AG04450 (cell line): ENCODE measurements around the gene PFN1. TPM values are rescaled to one million over a fixed set of nuclear protein-coding genes. Genes with fewer than 3 reads are reported as not detected.

Experiments used
- CTCF ChIA-PET: fragments of 300-600, 350-600 bp; formaldehyde crosslinking; extraction: SDS; loops from one replicate; lab custom pipeline; 2022; ENCODE audit warnings: antibody characterized with exemption, inconsistent platforms; lab: Charles Lee
- POLR2A ChIA-PET: fragments of 350-600 bp; formaldehyde crosslinking; extraction: SDS; loops from one replicate; lab custom pipeline; 2021; ENCODE audit warnings: antibody characterized with exemption, inconsistent platforms; lab: Yijun Ruan, JAX
- DNase-seq: peaks from one replicate; pipeline ENCODE4 v3.0.0-alpha.2; 2011; ENCODE audit warnings: low read depth, low spot score
- H3K27ac ChIP-seq: one replicate; pipeline ENCODE4 v1.5.1; 2012; ENCODE audit warnings: low read depth, low read length, control low read depth
- H3K27me3 ChIP-seq: one replicate; pipeline ENCODE4 v1.6.0; 2012; ENCODE audit warnings: low read length; ENCODE audit not compliant: control insufficient read depth, insufficient read depth
- H3K4me3 ChIP-seq: 2 replicates; pipeline ENCODE4 v1.5.1; 2011; ENCODE audit warnings: mild to moderate bottlenecking, low read depth, low read length, control low read depth
- H3K9me3 ChIP-seq: 2 replicates; pipeline ENCODE4 v1.5.1; 2012; ENCODE audit warnings: low read length; ENCODE audit not compliant: control insufficient read depth, insufficient read depth
- polyA plus RNA-seq: library from polyadenylated mRNA; depleted of rRNA; stranded (reverse); fragments of >200 nt; gene quantifications from 2 replicates; pipeline ENCODE4 v1.2.3, GENCODE V29; 2011
- TF ChIP-seq, protein P1 (sequence below): IDR thresholded peaks from 2 replicates; pipeline ENCODE4 v1.5.1; 2011; ENCODE audit warnings: low read depth, low read length, control low read depth, inconsistent platforms

PFN1 gene
- polyA plus RNA-seq, 1 experiment = 1,141 TPM

DNA sequence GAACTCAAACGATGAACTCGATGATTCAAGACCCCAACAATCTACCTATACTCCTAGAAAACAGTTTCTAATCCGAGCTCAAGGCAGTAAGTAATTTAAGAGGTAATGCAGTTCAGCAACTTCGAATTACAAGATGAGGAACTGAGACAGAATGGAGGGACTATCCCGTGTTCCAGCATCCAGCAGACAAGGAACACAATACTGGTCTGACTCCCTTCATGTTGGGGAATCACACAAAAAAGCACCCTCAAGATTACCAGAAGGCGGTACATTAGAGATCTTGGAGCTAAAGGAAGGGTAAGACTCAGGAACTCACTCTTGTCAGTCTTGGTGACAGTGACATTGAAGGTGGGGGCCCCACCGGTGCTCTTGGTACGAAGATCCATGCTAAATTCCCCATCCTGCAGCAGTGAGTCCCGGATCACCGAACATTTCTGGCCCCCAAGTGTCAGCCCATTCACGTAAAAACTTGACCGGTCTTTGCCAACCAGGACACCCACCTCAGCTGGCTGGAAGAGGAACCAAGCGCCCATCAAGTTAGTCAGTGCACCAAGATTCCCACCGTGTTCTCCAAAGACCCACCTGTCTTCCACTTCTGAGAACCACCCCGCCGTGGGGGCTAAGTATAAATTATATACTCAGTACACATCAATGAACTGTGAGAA, 1.9 kb downstream of the PFN1 start:
- CTCF ChIA-PET = interaction anchor here (0.6 kb wide), 2 partner anchors 42 to 115 kb away, joined by 3 to 5 read pairs; no protein-coding TSS in a partner anchor
- TF ChIP-seq, protein P1, sequence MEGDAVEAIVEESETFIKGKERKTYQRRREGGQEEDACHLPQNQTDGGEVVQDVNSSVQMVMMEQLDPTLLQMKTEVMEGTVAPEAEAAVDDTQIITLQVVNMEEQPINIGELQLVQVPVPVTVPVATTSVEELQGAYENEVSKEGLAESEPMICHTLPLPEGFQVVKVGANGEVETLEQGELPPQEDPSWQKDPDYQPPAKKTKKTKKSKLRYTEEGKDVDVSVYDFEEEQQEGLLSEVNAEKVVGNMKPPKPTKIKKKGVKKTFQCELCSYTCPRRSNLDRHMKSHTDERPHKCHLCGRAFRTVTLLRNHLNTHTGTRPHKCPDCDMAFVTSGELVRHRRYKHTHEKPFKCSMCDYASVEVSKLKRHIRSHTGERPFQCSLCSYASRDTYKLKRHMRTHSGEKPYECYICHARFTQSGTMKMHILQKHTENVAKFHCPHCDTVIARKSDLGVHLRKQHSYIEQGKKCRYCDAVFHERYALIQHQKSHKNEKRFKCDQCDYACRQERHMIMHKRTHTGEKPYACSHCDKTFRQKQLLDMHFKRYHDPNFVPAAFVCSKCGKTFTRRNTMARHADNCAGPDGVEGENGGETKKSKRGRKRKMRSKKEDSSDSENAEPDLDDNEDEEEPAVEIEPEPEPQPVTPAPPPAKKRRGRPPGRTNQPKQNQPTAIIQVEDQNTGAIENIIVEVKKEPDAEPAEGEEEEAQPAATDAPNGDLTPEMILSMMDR = no peak
- POLR2A ChIA-PET = interaction anchor here (9.1 kb wide), 1 partner anchor 21 kb away, joined by 128 read pairs; the partner anchor contains the start of gene SPAG7
- Histone ChIP-seq H3K27me3 (no peaks in the 10 kb centered on the region), H3K4me3 (peak overlapping the region; percentile 99), H3K9me3 (peaks cover 3% of the 10 kb centered on the region; the same call in 1 of the 2 replicates), H3K27ac (no peak overlapping the region)
- DNase-seq = no peak

DNA sequence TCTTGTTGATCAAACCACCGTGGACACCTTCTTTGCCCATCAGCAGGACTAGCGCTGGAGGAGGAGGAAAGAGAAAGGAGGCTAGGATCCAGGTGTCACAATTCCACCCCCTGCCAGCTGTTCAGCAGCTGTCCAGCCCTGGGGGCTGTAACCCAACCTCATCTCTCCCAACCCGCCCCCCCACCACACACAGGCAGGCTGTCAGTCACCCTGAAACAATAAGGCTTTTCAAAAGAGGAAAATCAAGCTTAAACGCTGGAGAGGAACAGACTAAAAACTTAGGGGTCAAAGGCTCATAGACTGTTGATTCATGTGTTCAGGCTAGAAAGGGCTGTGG, 2.4 kb downstream of the PFN1 start:
- ChIA-PET CTCF (interaction anchor here (0.6 kb wide), 1 partner anchor 42 kb away, joined by 3 read pairs; no protein-coding TSS in a partner anchor), POLR2A (interaction anchor here (9.1 kb wide), 1 partner anchor 21 kb away, joined by 128 read pairs; the partner anchor contains the start of gene SPAG7)
- H3K4me3 ChIP-seq = peak overlapping the region; percentile 99
- TF ChIP-seq, protein P1 = no peak
- H3K27ac ChIP-seq = peak overlapping the region; percentile 82
- no peaks in the 10 kb centered on the region for H3K27me3 ChIP-seq
- H3K9me3 ChIP-seq = peaks cover 3% of the 10 kb centered on the region; the same call in 1 of the 2 replicates
- DNase-seq = no peak

DNA sequence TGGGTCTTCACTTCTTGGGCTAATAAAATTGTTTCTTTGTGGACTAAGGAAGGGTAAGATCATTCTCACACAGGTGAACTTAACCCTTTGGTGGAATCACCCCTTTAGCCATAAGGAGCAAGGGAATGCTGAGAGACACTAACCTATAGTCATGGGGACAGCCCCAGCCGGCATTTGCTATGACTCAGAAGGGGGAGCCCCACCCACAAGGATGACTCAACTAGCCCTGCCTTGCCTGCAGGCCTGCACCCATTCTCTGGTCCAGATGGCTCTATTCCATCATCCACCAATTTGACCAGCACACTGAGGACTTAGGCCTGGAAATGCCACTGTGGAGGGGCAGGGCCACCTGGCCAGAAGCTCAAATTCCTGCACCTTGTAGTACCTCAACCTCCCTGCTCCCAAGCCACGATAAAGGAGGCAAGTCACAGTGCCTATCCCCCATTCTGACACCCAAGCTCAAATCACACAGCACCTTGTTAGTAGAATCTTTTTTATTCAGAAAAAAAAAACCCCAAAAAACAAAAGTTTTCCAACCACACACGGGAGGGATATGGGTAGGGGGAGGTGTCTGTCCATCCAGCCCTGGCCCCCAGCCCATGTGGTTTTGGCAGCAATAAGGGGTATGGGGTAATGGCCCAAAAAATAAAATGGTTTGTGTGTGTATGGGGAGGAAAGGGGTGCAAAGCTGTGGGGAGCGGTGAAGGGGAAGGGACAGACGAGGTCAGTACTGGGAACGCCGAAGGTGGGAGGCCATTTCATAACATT, 3.0 kb downstream of the PFN1 start:
- H3K27me3 ChIP-seq = no peaks in the 10 kb centered on the region
- H3K27ac ChIP-seq = peak overlapping the region; percentile 82
- peak; percentile 75 for DNase-seq
- ChIA-PET POLR2A (interaction anchor here (9.1 kb wide), 1 partner anchor 22 kb away, joined by 128 read pairs; the partner anchor contains the start of gene SPAG7), CTCF (interaction anchor here (0.9 to 1.1 kb wide), 2 partner anchors 37 to 42 kb away, joined by 3 to 4 read pairs; partner anchors contain the start of gene CAMTA2)
- H3K4me3 ChIP-seq = peak overlapping the region; percentile 99
- peaks cover 3% of the 10 kb centered on the region; the same call in 1 of the 2 replicates for H3K9me3 ChIP-seq
- TF ChIP-seq, protein P1 = no peak

DNA sequence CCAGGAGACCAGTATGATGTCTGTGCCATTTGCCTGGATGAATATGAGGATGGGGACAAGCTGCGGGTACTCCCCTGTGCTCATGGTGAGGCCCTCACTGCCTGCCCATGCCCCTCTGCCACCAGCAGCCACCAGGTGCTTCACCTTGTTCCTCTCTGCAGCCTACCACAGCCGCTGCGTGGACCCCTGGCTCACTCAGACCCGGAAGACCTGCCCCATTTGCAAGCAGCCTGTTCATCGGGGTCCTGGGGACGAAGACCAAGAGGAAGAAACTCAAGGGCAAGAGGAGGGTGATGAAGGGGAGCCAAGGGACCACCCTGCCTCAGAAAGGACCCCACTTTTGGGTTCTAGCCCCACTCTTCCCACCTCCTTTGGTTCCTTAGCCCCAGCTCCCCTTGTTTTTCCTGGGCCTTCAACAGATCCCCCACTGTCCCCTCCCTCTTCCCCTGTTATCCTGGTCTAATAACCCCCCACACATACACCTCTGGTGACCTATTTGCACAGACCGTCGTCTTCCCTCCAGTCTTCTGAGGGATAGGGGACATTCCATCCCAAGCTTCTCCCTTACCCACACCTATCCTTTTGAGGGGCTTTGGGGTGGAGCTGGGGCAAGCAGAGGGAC, 3.7 kb downstream of the PFN1 start:
- Histone ChIP-seq H3K27ac (peak overlapping the region; percentile 82), H3K27me3 (no peaks in the 10 kb centered on the region), H3K9me3 (peaks cover 3% of the 10 kb centered on the region; the same call in 1 of the 2 replicates), H3K4me3 (peak overlapping the region; percentile 99)
- TF ChIP-seq, protein P1 = no peak
- no peak for DNase-seq
- ChIA-PET CTCF (interaction anchor here (0.9 to 1.1 kb wide), 2 partner anchors 36 to 43 kb away, joined by 3 to 4 read pairs; partner anchors contain the start of gene CAMTA2), POLR2A (interaction anchor here (1.3 to 9.1 kb wide), 2 partner anchors 9 to 23 kb away, joined by 3 to 128 read pairs; partner anchors contain the start of gene SPAG7)
